Activated CD8-positive, alpha-beta memory T cell treated with anti-CD3 and anti-CD28 coated beads for 1 hour (primary cell): ENCODE results near the gene SBNO2.

Source experiments
- DNase-seq, 2 donors: peaks; one replicate each; pipeline ENCODE4 v3.0.0-alpha.2; 2020; ENCODE audit warnings: low read depth in 1 of 2; ENCODE audit errors: extremely low read depth in 1 of 2

Gene SBNO2

GRCh38 chr19:1168572-1169410 is 5.3 kb downstream of the SBNO2 start:
- no peak for DNase-seq

- DNase-seq = no peak
Observed at GRCh38 chr19:1167687-1168571, 6.1 kb downstream of the SBNO2 start.

- DNase-seq = no peak
Observed at GRCh38 chr19:1166872-1167573, 7.0 kb downstream of the SBNO2 start.

- DNase-seq = no peak
Observed at GRCh38 chr19:1164684-1165531, 9.2 kb downstream of the SBNO2 start.

GRCh38 chr19:1163934-1164683 is 10.0 kb downstream of the SBNO2 start:
- DNase-seq = no peak

- no peak for DNase-seq
Observed at GRCh38 chr19:1163283-1163933, 10.7 kb downstream of the SBNO2 start.

GRCh38 chr19:1162404-1163282 is 11.4 kb downstream of the SBNO2 start:
- no peak for DNase-seq

- no peak for DNase-seq
Observed at GRCh38 chr19:1161716-1162115, 12.4 kb downstream of the SBNO2 start.

- DNase-seq = no peak
Observed at GRCh38 chr19:1159864-1160595, 14.0 kb downstream of the SBNO2 start.

- DNase-seq = no peak
Observed at GRCh38 chr19:1158885-1159448, 15.1 kb downstream of the SBNO2 start.

- no peak for DNase-seq
Observed at GRCh38 chr19:1157931-1158884, 15.9 kb downstream of the SBNO2 start.

GRCh38 chr19:1156830-1157615 is 17.0 kb downstream of the SBNO2 start:
- no peak for DNase-seq

- no peak for DNase-seq
Observed at GRCh38 chr19:1156305-1156801, 17.7 kb downstream of the SBNO2 start.

- DNase-seq = no peak
Observed at GRCh38 chr19:1155352-1156304, 18.4 kb downstream of the SBNO2 start.
